ENCODE measurements around the gene KLK2.

- TF ChIP-seq CTCF (IDR thresholded peaks at IDR 0.05) (no peak), EP300 (IDR thresholded peaks at IDR 0.05; ENCODE audit: low read depth) (no peak), POLR2A (IDR thresholded peaks at IDR 0.05) (no peak)
Observed at GRCh38 chr19:50921426-50922316, 48.4 kb downstream of the KLK2 start.

Data from transverse colon (tissue), 3 donors.